Tibial artery (tissue), 4 donors: ENCODE data around the gene ITIH4.

ENCODE experiments used
- DNase-seq, 2 donors: peaks; one replicate each; pipeline ENCODE4 v3.0.0-alpha.2; 2019
- H3K27ac ChIP-seq, 2 donors: fragments of 200-600 bp; sonication (generic) in 1 of 2; 1 replicate in 1 of 2; 2 replicates in 1 of 2; pipeline ENCODE4 v1.5.1; 2018 to 2019; ENCODE audit warnings: mild to moderate bottlenecking in 1 of 2
- H3K27me3 ChIP-seq, 2 donors: fragments of 200-600 bp; sonication (generic) in 1 of 2; one replicate each; pipeline versions ENCODE4 v1.5.1 to v1.6.0; 2016 to 2019
- H3K36me3 ChIP-seq, 3 donors: fragments of 200-600 bp; sonication (generic) in 2 of 3; one replicate each; pipeline ENCODE4 v1.5.1; 2016 to 2019; ENCODE audit warnings: mild to moderate bottlenecking in 2 of 3
- H3K4me1 ChIP-seq, 4 donors: fragments of 200-600 bp; sonication (generic) in 2 of 4; 1 replicate in 3 of 4; 2 replicates in 1 of 4; pipeline ENCODE4 v1.5.1; 2016 to 2019
- H3K4me3 ChIP-seq, 2 donors: fragments of 200-600 bp; sonication (generic) in 1 of 2; 1 replicate in 1 of 2; 2 replicates in 1 of 2; pipeline ENCODE4 v1.5.1; 2018 to 2019; ENCODE audit warnings: mild to moderate bottlenecking in 2 of 2
- H3K9me3 ChIP-seq, 3 donors: fragments of 200-600 bp; sonication (generic) in 1 of 3; one replicate each; pipeline ENCODE4 v1.5.1; 2016 to 2019
- CTCF ChIP-seq, 2 experiments: fragments of 200-600 bp in 1 of 2; fragments of 450-650 bp in 1 of 2; IDR thresholded peaks; one replicate each; pipeline ENCODE4 v1.5.1; 2017 to 2019; ENCODE audit warnings: antibody characterized with exemption in 2 of 2, mild to moderate bottlenecking in 1 of 2, moderate library complexity in 1 of 2
- intact Hi-C: fragments of 100-400 bp; cut with DNase I; formaldehyde crosslinking; loops from one replicate; pipeline ENCODE4 v1.15.0; 2023; ENCODE audit warnings: low total_unique reads

ITIH4 gene

GRCh38 chr3:52775877-52776276 lies 54.6 kb downstream of the ITIH4 start:
- DNase-seq: no peak
- Histone ChIP-seq H3K4me1 (peaks cover 0 to 6% (median 0%) of the 10 kb centered on the region in 4 donors), H3K27me3 (peaks cover 0 to 3% of the 10 kb centered on the region in 2 donors), H3K4me3 (no peak overlapping the region), H3K27ac (no peak overlapping the region), H3K36me3 (no peaks in the 10 kb centered on the region), H3K9me3 (no peaks in the 10 kb centered on the region)
- intact Hi-C loops: loop anchor here (10.0 kb wide), 2 partner anchors 49 to 159 kb away; no protein-coding TSS in a partner anchor
- TF ChIP-seq CTCF (IDR thresholded peaks at IDR 0.05): no peak

- peaks cover 0 to 6% (median under 1%) of the 10 kb centered on the region in 4 donors for H3K4me1 ChIP-seq
- no peaks in the 10 kb centered on the region for H3K9me3 ChIP-seq
- H3K36me3 ChIP-seq: no peaks in the 10 kb centered on the region
- H3K4me3 ChIP-seq: no peak overlapping the region
- no peak overlapping the region for H3K27ac ChIP-seq
- H3K27me3 ChIP-seq: peaks cover 0 to 3% of the 10 kb centered on the region in 2 donors
- intact Hi-C loops: loop anchor here (10.0 kb wide), 2 partner anchors 50 to 160 kb away; no protein-coding TSS in a partner anchor
- DNase-seq: peak in 1 of 2 donors; percentile 63
- no peak for TF ChIP-seq CTCF (IDR thresholded peaks at IDR 0.05)
Measured at GRCh38 chr3:52774901-52775864, 55.3 kb downstream of the ITIH4 start.

- intact Hi-C loops: loop anchor here (10.0 kb wide), 2 partner anchors 51 to 161 kb away; no protein-coding TSS in a partner anchor
- no peak for TF ChIP-seq CTCF (IDR thresholded peaks at IDR 0.05)
- Histone ChIP-seq H3K4me1 (peaks cover 0 to 15% (median 9%) of the 10 kb centered on the region in 4 donors), H3K27me3 (no peaks in the 10 kb centered on the region), H3K4me3 (no peak overlapping the region), H3K9me3 (no peaks in the 10 kb centered on the region), H3K36me3 (no peaks in the 10 kb centered on the region), H3K27ac (no peak overlapping the region)
- no peak for DNase-seq
Measured at GRCh38 chr3:52774066-52774713, 56.3 kb downstream of the ITIH4 start.

- intact Hi-C loops: loop anchor here (10.0 kb wide), 2 partner anchors 51 to 161 kb away; no protein-coding TSS in a partner anchor
- no peak for DNase-seq
- H3K36me3 ChIP-seq: no peaks in the 10 kb centered on the region
Measured at GRCh38 chr3:52773361-52774065, 57.0 kb downstream of the ITIH4 start.

More at GRCh38 chr3:52773361-52774065, 57.0 kb downstream of the ITIH4 start:
- no peak for TF ChIP-seq CTCF (IDR thresholded peaks at IDR 0.05)
- Histone ChIP-seq H3K9me3 (no peaks in the 10 kb centered on the region), H3K27me3 (no peaks in the 10 kb centered on the region), H3K27ac (no peak overlapping the region), H3K4me3 (no peak overlapping the region), H3K4me1 (peaks cover 0 to 15% (median 11%) of the 10 kb centered on the region in 4 donors)
